Thyroid gland (tissue), 4 donors: ENCODE data around the gene ACP5.
"Not testable (repeated sequence)": the region's sequence is repeated elsewhere in the genome, so short reads cannot be mapped to it uniquely, and the experiment has no call there.

Experiments used
- POLR2A ChIP-seq, 2 donors: fragments of 450-650 bp; IDR thresholded peaks; one replicate each; pipeline ENCODE4 v1.6.1; 2017; ENCODE audit warnings: antibody characterized with exemption in 2 of 2, mild to moderate bottlenecking in 2 of 2, moderate library complexity in 1 of 2
- TF ChIP-seq, protein P1 (sequence below), 6 experiments: fragments of 200-600 bp in 3 of 6; fragments of 450-650 bp in 3 of 6; sonication (generic) in 3 of 6; IDR thresholded peaks; one replicate each; pipeline ENCODE4 v1.5.1; 2016 to 2019; ENCODE audit warnings: antibody characterized with exemption in 6 of 6, mild to moderate bottlenecking in 2 of 6, inconsistent platforms in 1 of 6, moderate library complexity in 1 of 6

DNA sequence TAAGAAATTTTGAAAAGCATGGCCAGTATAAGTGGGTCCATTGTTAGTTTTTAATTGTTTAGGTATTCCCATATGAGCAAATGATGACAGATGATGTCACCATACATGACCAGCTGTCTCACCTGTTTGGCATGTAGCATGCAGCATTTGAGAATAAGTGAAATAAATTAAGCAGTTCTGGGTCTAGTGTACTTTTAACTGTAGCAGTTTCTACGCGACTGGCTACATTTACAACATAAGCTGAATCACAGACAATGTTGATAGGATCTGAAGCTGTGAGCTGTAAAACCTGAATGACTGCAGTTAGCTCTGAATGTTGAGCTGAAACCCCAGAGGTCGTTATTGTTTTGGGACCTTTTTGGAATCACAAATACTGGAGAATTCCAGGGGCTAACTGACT, 45.0 kb upstream of the ACP5 start:
- TF ChIP-seq, protein P1, sequence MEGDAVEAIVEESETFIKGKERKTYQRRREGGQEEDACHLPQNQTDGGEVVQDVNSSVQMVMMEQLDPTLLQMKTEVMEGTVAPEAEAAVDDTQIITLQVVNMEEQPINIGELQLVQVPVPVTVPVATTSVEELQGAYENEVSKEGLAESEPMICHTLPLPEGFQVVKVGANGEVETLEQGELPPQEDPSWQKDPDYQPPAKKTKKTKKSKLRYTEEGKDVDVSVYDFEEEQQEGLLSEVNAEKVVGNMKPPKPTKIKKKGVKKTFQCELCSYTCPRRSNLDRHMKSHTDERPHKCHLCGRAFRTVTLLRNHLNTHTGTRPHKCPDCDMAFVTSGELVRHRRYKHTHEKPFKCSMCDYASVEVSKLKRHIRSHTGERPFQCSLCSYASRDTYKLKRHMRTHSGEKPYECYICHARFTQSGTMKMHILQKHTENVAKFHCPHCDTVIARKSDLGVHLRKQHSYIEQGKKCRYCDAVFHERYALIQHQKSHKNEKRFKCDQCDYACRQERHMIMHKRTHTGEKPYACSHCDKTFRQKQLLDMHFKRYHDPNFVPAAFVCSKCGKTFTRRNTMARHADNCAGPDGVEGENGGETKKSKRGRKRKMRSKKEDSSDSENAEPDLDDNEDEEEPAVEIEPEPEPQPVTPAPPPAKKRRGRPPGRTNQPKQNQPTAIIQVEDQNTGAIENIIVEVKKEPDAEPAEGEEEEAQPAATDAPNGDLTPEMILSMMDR (IDR thresholded peaks at IDR 0.05) = not testable (repeated sequence)
- not testable (repeated sequence) for TF ChIP-seq POLR2A (IDR thresholded peaks at IDR 0.05)
